T-cell (primary cell): ENCODE data around the gene EYA3. TPM values are rescaled to one million over a fixed set of nuclear protein-coding genes. Genes with fewer than 3 reads are reported as not detected.
A peak's percentile ranks its signal among the peaks of the same experiment; 100 is the strongest.

Experiments
- ATAC-seq, 4 experiments: fragments of 200-7000 bp in 3 of 4; fragments of 150-1000 bp in 1 of 4; cut with Tn5 transposase; replicated peaks in 1 of 4; 1 replicate in 3 of 4; 2 replicates in 1 of 4; pipeline ENCODE4 v1.10.0; 2021; ENCODE audit warnings: moderate library complexity in 3 of 4, mild to moderate bottlenecking in 2 of 4, moderate number of reproducible peaks in 1 of 4
- CTCF ChIA-PET, 2 donors: fragments of 300-600 bp; sonication (Branson Sonifier 250); formaldehyde crosslinking; loops; one replicate each; lab custom pipeline; 2022; ENCODE audit warnings: antibody characterized with exemption in 2 of 2; lab: Charles Lee
- POLR2A ChIA-PET, 2 donors: fragments of 300-600 bp; sonication (Branson Sonifier 250); formaldehyde crosslinking; loops; one replicate each; lab custom pipeline; 2022; ENCODE audit warnings: antibody characterized with exemption in 2 of 2; lab: Charles Lee
- DNase-seq, 35 experiments: peaks; one replicate each; pipeline versions ENCODE4 v3.0.0 to v3.0.0-alpha.2; 2013 to 2023
- H3K27ac ChIP-seq: one replicate; pipeline ENCODE4 v1.5.1; 2013; ENCODE audit warnings: low read length
- H3K27me3 ChIP-seq, 2 experiments: replicated peaks in 1 of 2; 1 replicate in 1 of 2; 2 replicates in 1 of 2; pipeline versions ENCODE4 v1.6.1 to v1.7.0; 2013; ENCODE audit warnings: low read length in 1 of 2, mixed read lengths in 1 of 2; ENCODE audit not compliant: control insufficient read depth in 2 of 2, insufficient read depth in 2 of 2; ENCODE audit errors: extremely low read depth in 1 of 2
- H3K36me3 ChIP-seq, 2 donors: 1 replicate in 1 of 2; 2 replicates in 1 of 2; pipeline versions ENCODE4 v1.6.1 to v1.7.0; 2013; ENCODE audit warnings: low read length in 1 of 2; ENCODE audit not compliant: control insufficient read depth in 2 of 2, insufficient read depth in 1 of 2; ENCODE audit errors: extremely low read depth in 1 of 2
- H3K4me1 ChIP-seq, 2 experiments: 1 replicate in 1 of 2; 2 replicates in 1 of 2; pipeline versions ENCODE4 v1.6.1 to v1.7.0; 2013; ENCODE audit warnings: low read length in 2 of 2, mixed read lengths in 1 of 2; ENCODE audit not compliant: insufficient read depth in 2 of 2, control insufficient read depth in 1 of 2; ENCODE audit errors: extremely low read depth in 1 of 2
- H3K4me3 ChIP-seq, 2 donors: 1 replicate in 1 of 2; 2 replicates in 1 of 2; pipeline versions ENCODE4 v1.5.1 to v1.7.0; 2013; ENCODE audit warnings: mild to moderate bottlenecking in 2 of 2, low read length in 1 of 2, moderate library complexity in 1 of 2; ENCODE audit not compliant: control insufficient read depth in 1 of 2; ENCODE audit errors: extremely low read depth in 1 of 2
- H3K9me3 ChIP-seq: 2 replicates; pipeline ENCODE4 v1.7.0; 2013
- H3K27ac Mint-ChIP-seq, 2 donors: one replicate each; pipeline ENCODE4 v1.8.0; 2020 to 2021; ENCODE audit warnings: mild to moderate bottlenecking in 2 of 2, mixed read lengths in 2 of 2
- H3K27me3 Mint-ChIP-seq, 2 donors: one replicate each; pipeline ENCODE4 v1.8.0; 2021 to 2022; ENCODE audit warnings: mixed read lengths in 2 of 2
- H3K36me3 Mint-ChIP-seq: one replicate; pipeline ENCODE4 v1.8.0; 2021; ENCODE audit warnings: mixed read lengths
- H3K4me1 Mint-ChIP-seq, 3 donors: one replicate each; pipeline ENCODE4 v1.8.0; 2020 to 2022; ENCODE audit warnings: mixed read lengths in 3 of 3, mild to moderate bottlenecking in 1 of 3
- H3K4me3 Mint-ChIP-seq, 3 donors: one replicate each; pipeline ENCODE4 v1.8.0; 2020 to 2022; ENCODE audit warnings: mild to moderate bottlenecking in 3 of 3, mixed read lengths in 3 of 3, moderate library complexity in 3 of 3
- H3K9me3 Mint-ChIP-seq, 3 donors: one replicate each; pipeline ENCODE4 v1.8.0; 2020 to 2022; ENCODE audit warnings: mixed read lengths in 3 of 3
- WGBS: methylation state at CpG from one replicate; pipeline ENCODE4 v1.1.5; 2013; ENCODE audit warnings: missing lambda C conversion rate; ENCODE audit not compliant: insufficient coverage; 5-methylcytosine and 5-hydroxymethylcytosine counted together
- total RNA-seq, 35 experiments: library from RNA in 6 of 35; stranded (reverse) in 6 of 35; fragments of 120-200 nt in 1 of 35; gene quantifications; one replicate each; pipeline versions ENCODE4 v1.2.1 to v1.2.4 and lab custom pipeline; 2013 to 2026

Gene EYA3
- total RNA-seq, 5 donors from 2014 or later (not counting 1 experiment from before 2014, with no cell fraction given), result 15.0 to 20.2 (median 16.7) TPM

GRCh38 chr1:28126212-28126611 is 37.8 kb upstream of the EYA3 start:
- Mint-ChIP-seq H3K4me1 (no peaks in the 10 kb centered on the region), H3K27ac (no peak overlapping the region), H3K27me3 (peaks cover 6 to 18% of the 10 kb centered on the region in 2 donors), H3K36me3 (no peaks in the 10 kb centered on the region), H3K4me3 (no peak overlapping the region), H3K9me3 (no peaks in the 10 kb centered on the region)
- Histone ChIP-seq H3K27me3 (peaks cover 0 to 4% of the 10 kb centered on the region in 2 experiments), H3K27ac (no peak overlapping the region), H3K9me3 (no peaks in the 10 kb centered on the region), H3K4me3 (no peak overlapping the region), H3K4me1 (no peaks in the 10 kb centered on the region), H3K36me3 (no peaks in the 10 kb centered on the region)
- ChIA-PET POLR2A (interaction anchor here in 1 of 2 donors (0.6 kb wide), 1 partner anchor 24 kb away, joined by 8 read pairs; no protein-coding TSS in a partner anchor), CTCF (no interaction called here)
- ATAC-seq (no peak), DNase-seq (no peak)
- WGBS, result 57% methylated on average over 2 of the region's 3 CpGs

GRCh38 chr1:28123461-28123961 is 35.1 kb upstream of the EYA3 start:
- Mint-ChIP-seq H3K27ac (no peak overlapping the region), H3K4me3 (no peak overlapping the region), H3K27me3 (peaks cover 6 to 18% of the 10 kb centered on the region in 2 donors), H3K9me3 (no peaks in the 10 kb centered on the region), H3K4me1 (no peaks in the 10 kb centered on the region), H3K36me3 (no peaks in the 10 kb centered on the region)
- no peak overlapping the region for H3K4me3 ChIP-seq
- ATAC-seq (no peak), DNase-seq (no peak)
- CTCF ChIA-PET, result no interaction called here
- no peaks in the 10 kb centered on the region for H3K4me1 ChIP-seq
- no peak overlapping the region for H3K27ac ChIP-seq
- H3K9me3 ChIP-seq, result no peaks in the 10 kb centered on the region
- peaks cover 0 to 3% of the 10 kb centered on the region in 2 experiments for H3K27me3 ChIP-seq
- no CpG with 5 or more reads among the region's 4 CpGs for WGBS
- no peaks in the 10 kb centered on the region for H3K36me3 ChIP-seq
- POLR2A ChIA-PET, result no interaction called here

DNA sequence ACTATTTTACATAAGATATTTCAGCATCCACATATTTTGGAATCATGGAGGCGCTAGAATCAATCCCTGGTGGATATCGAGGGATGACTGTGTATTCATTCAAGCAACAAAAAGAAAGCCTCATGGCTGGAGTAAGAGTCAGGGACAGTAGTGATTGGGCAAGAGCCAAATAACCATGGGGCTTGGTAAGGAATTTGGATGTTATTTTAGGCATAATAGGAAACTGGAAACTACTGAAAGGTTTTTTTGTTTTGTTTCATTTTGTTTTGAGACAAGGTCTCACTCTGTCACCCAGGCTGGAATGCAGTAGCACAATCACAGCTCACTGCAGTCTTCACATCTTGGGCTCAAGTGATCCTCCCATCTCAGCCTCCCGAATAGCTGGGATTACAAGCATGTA is 33.8 kb upstream of the EYA3 start:
- Mint-ChIP-seq H3K27me3 (peaks cover 10% of the 10 kb centered on the region in 2 donors), H3K4me3 (no peak overlapping the region), H3K36me3 (no peaks in the 10 kb centered on the region), H3K4me1 (no peaks in the 10 kb centered on the region), H3K9me3 (no peaks in the 10 kb centered on the region), H3K27ac (no peak overlapping the region)
- CTCF ChIA-PET, result no interaction called here
- POLR2A ChIA-PET, result no interaction called here
- H3K4me3 ChIP-seq, result no peak overlapping the region
- H3K27me3 ChIP-seq, result peaks cover 0 to 5% of the 10 kb centered on the region in 2 experiments
- H3K36me3 ChIP-seq, result no peaks in the 10 kb centered on the region
- H3K27ac ChIP-seq, result no peak overlapping the region
- 100% methylated on average over 1 of the region's 3 CpGs for WGBS
- H3K9me3 ChIP-seq, result no peaks in the 10 kb centered on the region
- ATAC-seq (no peak), DNase-seq (no peak)
- H3K4me1 ChIP-seq, result no peaks in the 10 kb centered on the region

DNA sequence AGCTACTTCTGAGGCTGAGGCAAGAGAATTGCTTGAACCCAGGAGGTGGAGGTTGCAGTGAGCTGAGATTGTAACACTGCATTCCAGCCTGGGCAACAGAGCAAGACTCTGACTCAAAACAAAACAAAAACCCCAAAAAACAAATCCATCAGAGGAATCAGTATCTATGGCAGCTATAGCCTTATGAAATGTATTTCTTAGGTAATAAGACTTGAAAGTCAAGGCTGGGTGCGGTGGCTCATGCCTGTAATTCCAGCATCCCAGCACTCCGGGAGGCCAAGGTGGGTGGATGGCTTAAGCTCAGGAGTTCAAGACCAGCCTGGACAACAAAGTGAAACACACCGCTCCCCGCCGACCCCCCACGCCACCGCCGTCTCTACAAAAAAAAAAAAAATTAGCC is 31.1 kb upstream of the EYA3 start:
- Histone ChIP-seq H3K36me3 (no peaks in the 10 kb centered on the region), H3K9me3 (no peaks in the 10 kb centered on the region), H3K27ac (no peak overlapping the region), H3K4me3 (no peak overlapping the region), H3K4me1 (peaks cover 0 to 6% of the 10 kb centered on the region in 2 experiments), H3K27me3 (peaks cover 0 to 7% of the 10 kb centered on the region in 2 experiments)
- H3K27me3 Mint-ChIP-seq, result peaks cover 0 to 4% of the 10 kb centered on the region in 2 donors
- no peak overlapping the region for H3K4me3 Mint-ChIP-seq
- no CpG with 5 or more reads among the region's 8 CpGs for WGBS
- POLR2A ChIA-PET, result interaction anchor here (0.6 to 0.7 kb wide), 2 partner anchors 41 to 805 kb away, joined by 3 to 8 read pairs; no protein-coding TSS in a partner anchor
- H3K9me3 Mint-ChIP-seq, result no peaks in the 10 kb centered on the region
- CTCF ChIA-PET, result no interaction called here
- no peak for ATAC-seq
- no peak overlapping the region for H3K27ac Mint-ChIP-seq
- H3K4me1 Mint-ChIP-seq, result peaks cover 6 to 7% (median 7%) of the 10 kb centered on the region in 3 donors
- no peaks in the 10 kb centered on the region for H3K36me3 Mint-ChIP-seq
- DNase-seq, result no peak

- ChIA-PET CTCF (interaction anchor here in 1 of 2 donors (0.6 kb wide), 1 partner anchor 60 kb away, joined by 3 read pairs; no protein-coding TSS in a partner anchor), POLR2A (no interaction called here)
- no peak overlapping the region for H3K4me3 Mint-ChIP-seq
- H3K9me3 Mint-ChIP-seq, result no peaks in the 10 kb centered on the region
- H3K27ac ChIP-seq, result no peak overlapping the region
- H3K4me3 ChIP-seq, result no peak overlapping the region
- H3K4me1 Mint-ChIP-seq, result peaks cover 6 to 7% (median 7%) of the 10 kb centered on the region in 3 donors
- DNase-seq, result no peak
- no peaks in the 10 kb centered on the region for H3K9me3 ChIP-seq
- no peak for ATAC-seq
- no peaks in the 10 kb centered on the region for H3K36me3 ChIP-seq
- no peaks in the 10 kb centered on the region for H3K36me3 Mint-ChIP-seq
- H3K27me3 Mint-ChIP-seq, result peaks cover 0 to 4% of the 10 kb centered on the region in 2 donors
- H3K4me1 ChIP-seq, result peaks cover 0 to 6% of the 10 kb centered on the region in 2 experiments
- no CpG with 5 or more reads among the region's 5 CpGs for WGBS
- no peak overlapping the region for H3K27ac Mint-ChIP-seq
- peaks cover 0 to 5% of the 10 kb centered on the region in 2 experiments for H3K27me3 ChIP-seq
Measured at GRCh38 chr1:28118640-28119307, 30.4 kb upstream of the EYA3 start.

DNA sequence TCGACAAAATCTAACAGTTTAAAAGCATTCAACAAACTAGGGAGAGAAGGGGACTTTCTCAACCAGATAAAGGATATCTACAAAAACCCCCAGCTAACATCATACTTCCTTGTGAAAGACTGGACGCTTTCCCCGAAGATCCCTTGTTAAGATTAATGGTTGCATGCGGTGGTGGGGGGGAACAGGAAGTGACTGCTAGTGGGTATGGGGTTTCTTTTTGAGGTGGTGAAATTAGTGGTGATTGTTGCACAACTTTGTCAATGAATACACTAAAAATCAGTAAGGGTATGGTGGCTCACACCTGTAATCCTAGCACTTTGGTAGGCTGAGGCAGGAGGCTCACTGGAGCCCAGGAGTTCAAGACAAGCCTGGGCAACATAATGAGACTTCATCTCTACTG is 26.9 kb upstream of the EYA3 start:
- H3K9me3 Mint-ChIP-seq, result no peaks in the 10 kb centered on the region
- POLR2A ChIA-PET, result no interaction called here
- DNase-seq (peak in 29 of 35 experiments; percentile 10 to 62 (median 39)), ATAC-seq (peak in 2 of 4 experiments; percentile 23 to 75)
- H3K36me3 Mint-ChIP-seq, result no peaks in the 10 kb centered on the region
- Histone ChIP-seq H3K4me3 (no peak overlapping the region), H3K4me1 (peaks cover 0 to 6% of the 10 kb centered on the region in 2 experiments), H3K27me3 (peaks cover 0 to 5% of the 10 kb centered on the region in 2 experiments), H3K27ac (no peak overlapping the region), H3K36me3 (no peaks in the 10 kb centered on the region), H3K9me3 (no peaks in the 10 kb centered on the region)
- H3K27me3 Mint-ChIP-seq, result peaks cover 0 to 4% of the 10 kb centered on the region in 2 donors
- no CpG with 5 or more reads among the region's 4 CpGs for WGBS
- no peak overlapping the region for H3K4me3 Mint-ChIP-seq
- H3K4me1 Mint-ChIP-seq, result peaks cover 6 to 10% (median 7%) of the 10 kb centered on the region in 3 donors
- peak overlapping the region in 1 of 2 donors; percentile 66 for H3K27ac Mint-ChIP-seq
- CTCF ChIA-PET, result interaction anchor here in 1 of 2 donors (0.6 kb wide), 1 partner anchor 594 kb away, joined by 4 read pairs; no protein-coding TSS in a partner anchor
